ENCODE results near the gene PTPRN2.
A peak's percentile ranks its signal among the peaks of the same experiment; 100 is the strongest.
"Not testable (repeated sequence)": the region's sequence is repeated elsewhere in the genome, so short reads cannot be mapped to it uniquely, and the experiment has no call there.

PTPRN2 gene

GRCh38 chr7:157945401-157945800, 642.2 kb downstream of the PTPRN2 start:
- no peak for TF ChIP-seq POLR2A (IDR thresholded peaks at IDR 0.05; ENCODE audit: low read depth, low read length)
- FAIRE-seq = no peak

DNA sequence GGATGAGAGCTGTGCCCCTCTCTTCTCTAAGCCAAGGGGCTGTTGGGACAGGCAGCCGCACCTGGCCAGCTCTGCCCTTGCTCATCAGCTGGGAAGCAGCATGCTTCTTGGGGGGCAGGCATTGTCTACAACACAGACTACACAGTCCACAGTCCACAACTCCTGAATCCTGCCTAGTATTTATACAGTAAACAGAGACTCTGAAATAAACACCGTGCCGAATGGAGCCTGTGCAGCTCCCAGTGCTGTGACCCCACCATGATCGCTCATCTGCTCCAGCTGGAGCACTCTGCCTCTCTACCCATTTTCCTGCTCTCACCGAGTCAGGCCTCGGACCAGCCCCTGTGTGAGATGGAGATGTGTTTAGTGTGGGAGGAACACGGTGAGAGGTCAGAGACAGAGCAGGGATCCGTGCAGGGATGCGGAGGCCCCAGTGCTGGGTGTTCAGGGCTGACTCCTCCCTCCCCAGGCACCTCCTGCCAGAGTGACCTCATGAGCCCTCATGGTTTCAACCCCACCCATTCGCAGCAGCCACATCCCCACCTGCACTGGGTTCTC, 642.8 kb downstream of the PTPRN2 start:
- no peak for TF ChIP-seq POLR2A (IDR thresholded peaks at IDR 0.05; ENCODE audit: low read depth, low read length)
- FAIRE-seq (no peak), DNase-seq (ENCODE audit: insufficient read length, low spot score) (no peak)

More at GRCh38 chr7:157945401-157945800, 642.2 kb downstream of the PTPRN2 start:
- DNase-seq (ENCODE audit: insufficient read length, low spot score) = no peak

GRCh38 chr7:157944051-157944450, 643.6 kb downstream of the PTPRN2 start:
- TF ChIP-seq POLR2A (IDR thresholded peaks at IDR 0.05; ENCODE audit: low read depth, low read length) = no peak
- DNase-seq (ENCODE audit: insufficient read length, low spot score) = no peak
- no peak for FAIRE-seq

DNA sequence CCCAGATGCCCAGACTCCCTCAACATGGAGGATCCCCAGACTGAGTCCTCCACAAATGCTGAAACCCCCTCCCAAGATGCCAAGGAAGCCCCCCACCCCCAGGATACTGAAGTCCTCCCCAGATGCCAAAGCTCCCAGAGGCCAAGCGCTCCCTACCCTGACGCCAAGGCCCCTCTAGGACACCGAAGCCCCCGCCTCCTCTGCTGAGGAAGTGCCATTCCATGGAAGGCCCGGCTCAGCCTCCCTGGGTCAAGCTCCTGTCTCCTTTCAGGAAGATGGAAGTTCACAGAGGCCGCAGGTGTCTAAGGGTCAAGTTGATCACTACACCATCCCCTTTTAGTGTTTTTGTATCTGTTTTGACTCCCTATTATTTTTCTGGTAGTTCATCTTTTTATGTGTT, 644.1 kb downstream of the PTPRN2 start:
- DNase-seq (ENCODE audit: insufficient read length, low spot score) (no peak), FAIRE-seq (no peak)
- no peak for TF ChIP-seq POLR2A (IDR thresholded peaks at IDR 0.05; ENCODE audit: low read depth, low read length)

GRCh38 chr7:157941210-157941609, 646.4 kb downstream of the PTPRN2 start:
- TF ChIP-seq POLR2A (IDR thresholded peaks at IDR 0.05; ENCODE audit: low read depth, low read length) = no peak
- no peak for DNase-seq (ENCODE audit: insufficient read length, low spot score)

GRCh38 chr7:157940497-157940896, 647.1 kb downstream of the PTPRN2 start:
- TF ChIP-seq POLR2A (IDR thresholded peaks at IDR 0.05; ENCODE audit: low read depth, low read length) = no peak
- FAIRE-seq (no peak), DNase-seq (ENCODE audit: insufficient read length, low spot score) (no peak)

More at GRCh38 chr7:157941210-157941609, 646.4 kb downstream of the PTPRN2 start:
- no peak for FAIRE-seq

DNA sequence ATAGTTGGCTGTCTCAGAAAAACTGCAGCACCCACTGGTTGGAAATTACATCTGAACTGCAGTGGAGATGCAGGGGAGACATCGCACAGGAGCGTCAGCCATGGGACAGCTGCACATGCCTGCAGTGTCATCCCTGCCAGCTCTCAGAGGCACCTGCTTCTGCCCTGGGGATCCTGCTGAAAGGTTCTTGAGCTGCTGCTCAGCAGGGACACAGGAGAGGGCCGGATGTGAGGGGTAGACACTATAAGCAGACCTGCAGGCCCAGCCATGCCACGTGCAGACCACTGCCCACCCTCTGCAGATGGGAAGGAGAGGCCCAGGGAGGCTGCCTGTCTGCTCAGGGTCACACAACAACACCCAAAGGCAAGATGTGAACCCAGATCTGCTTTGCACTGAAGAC, 649.4 kb downstream of the PTPRN2 start:
- no peak for TF ChIP-seq POLR2A (IDR thresholded peaks at IDR 0.05; ENCODE audit: low read depth, low read length)
- FAIRE-seq = no peak
- no peak for DNase-seq (ENCODE audit: insufficient read length, low spot score)

DNA sequence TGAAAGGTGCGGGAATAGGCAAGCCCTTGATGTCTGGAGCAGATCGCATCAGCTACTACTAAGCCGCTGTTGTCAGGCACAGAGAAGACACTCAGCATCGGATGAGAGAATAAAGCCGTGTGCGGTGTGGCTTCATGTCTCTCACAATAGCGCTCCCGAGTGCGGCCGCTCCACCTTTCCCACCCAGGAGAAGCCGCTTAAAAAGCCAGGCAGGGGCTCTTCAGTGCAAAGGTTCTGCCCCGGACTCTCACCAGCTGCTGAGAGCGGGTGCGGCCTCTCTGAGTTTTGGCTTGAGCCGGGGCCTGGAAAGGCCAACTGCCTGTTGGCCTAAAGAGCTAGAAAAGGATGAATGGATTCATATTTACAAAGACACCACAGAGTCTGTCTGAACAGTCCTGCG, 650.2 kb downstream of the PTPRN2 start:
- DNase-seq (ENCODE audit: insufficient read length, low spot score) (no peak), FAIRE-seq (no peak)
- TF ChIP-seq POLR2A (IDR thresholded peaks at IDR 0.05; ENCODE audit: low read depth, low read length) = no peak

GRCh38 chr7:157936976-157937375, 650.6 kb downstream of the PTPRN2 start:
- TF ChIP-seq POLR2A (IDR thresholded peaks at IDR 0.05; ENCODE audit: low read depth, low read length) = no peak
- FAIRE-seq (no peak), DNase-seq (ENCODE audit: insufficient read length, low spot score) (no peak)

DNA sequence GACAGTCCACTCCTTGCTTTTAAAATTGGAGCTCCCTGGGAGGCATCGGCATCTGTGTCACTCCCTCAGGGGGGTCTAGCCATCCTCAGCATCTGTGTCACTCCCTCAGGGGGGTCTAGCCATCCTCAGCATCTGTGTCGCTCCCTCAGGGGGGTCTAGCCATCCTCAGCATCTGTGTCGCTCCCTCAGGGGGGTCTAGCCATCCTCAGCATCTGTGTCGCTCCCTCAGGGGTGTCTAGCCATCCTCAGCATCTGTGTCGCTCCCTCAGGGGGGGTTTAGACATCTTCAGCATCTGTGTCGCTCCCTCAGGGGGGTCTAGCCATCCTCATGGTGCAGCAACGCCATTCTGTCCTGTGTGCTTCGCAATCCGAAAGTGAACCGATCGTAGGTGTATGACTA, 651.9 kb downstream of the PTPRN2 start:
- FAIRE-seq = not testable (repeated sequence)

GRCh38 chr7:157933219-157934155, 654.1 kb downstream of the PTPRN2 start:
- DNase-seq (ENCODE audit: insufficient read length, low spot score) = peak; percentile 12
- not testable (repeated sequence) for FAIRE-seq

More for the DNA sequence above, 651.9 kb downstream of the PTPRN2 start:
- DNase-seq (ENCODE audit: insufficient read length, low spot score) = not testable (repeated sequence)

DNA sequence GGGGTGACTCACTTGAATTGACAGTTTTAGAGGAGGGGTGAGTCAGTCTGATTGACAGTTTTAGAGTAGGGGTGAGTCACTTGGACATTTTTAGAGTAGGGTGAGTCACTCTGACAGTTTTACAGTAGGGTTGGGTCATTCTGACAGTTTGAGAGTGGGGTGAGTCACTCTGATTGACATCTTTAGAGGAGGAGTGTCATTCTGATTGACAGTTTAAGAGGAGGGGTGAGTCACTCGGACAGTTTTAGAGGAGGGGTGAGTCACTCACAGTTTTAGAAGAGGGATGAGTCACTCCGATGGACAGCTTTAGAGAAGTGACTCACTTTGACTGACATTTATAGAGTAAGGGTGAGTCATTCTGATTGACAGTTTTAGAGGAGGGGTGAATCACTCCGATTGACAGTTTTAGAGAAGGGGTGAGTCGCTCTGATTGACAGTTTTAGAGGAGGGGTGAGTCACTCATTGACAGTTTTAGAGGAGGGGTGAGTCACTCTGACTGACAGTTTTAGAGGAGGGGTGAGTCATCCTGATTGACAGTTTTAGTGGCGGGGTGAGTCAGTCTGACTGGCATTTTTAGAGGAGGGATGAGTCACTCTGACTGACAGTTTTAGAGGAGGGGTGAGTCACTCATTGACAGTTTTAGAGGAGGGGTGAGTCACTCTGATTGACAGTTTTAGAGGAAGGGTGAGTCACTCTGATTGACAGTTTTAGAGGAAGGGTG, 655.0 kb downstream of the PTPRN2 start:
- no peak for TF ChIP-seq POLR2A (IDR thresholded peaks at IDR 0.05; ENCODE audit: low read depth, low read length)
- DNase-seq (ENCODE audit: insufficient read length, low spot score) = no peak
- no peak for FAIRE-seq

DNA sequence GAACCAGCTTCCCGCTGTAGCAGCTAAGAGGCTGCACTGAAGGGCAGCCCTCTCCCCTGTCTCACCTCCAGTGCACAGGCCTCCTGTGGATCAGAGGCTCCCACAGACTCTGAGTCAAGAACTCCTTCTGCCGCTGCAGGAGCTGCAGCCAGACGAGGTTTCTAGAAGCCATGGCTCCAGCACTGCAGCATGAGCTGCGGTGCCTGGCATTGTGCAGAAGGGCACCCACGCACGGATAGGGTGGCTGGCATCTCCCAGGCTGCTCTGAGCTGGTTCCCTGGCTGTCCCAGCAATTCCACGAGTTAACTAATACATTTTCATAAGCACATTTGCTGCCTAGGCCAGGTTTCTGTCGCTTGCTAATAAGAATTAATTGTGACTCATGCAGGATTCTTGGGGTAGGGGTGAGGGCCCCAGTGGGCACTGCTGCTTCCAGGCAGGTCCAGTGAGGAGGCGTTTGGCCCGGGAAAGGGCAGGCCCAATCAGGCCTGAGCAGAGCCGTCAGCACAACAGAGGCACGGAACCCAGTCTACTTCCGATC, 656.6 kb downstream of the PTPRN2 start:
- FAIRE-seq (no peak), DNase-seq (ENCODE audit: insufficient read length, low spot score) (no peak)
- no peak for TF ChIP-seq POLR2A (IDR thresholded peaks at IDR 0.05; ENCODE audit: low read depth, low read length)

GRCh38 chr7:157930441-157930840, 657.2 kb downstream of the PTPRN2 start:
- no peak for DNase-seq (ENCODE audit: insufficient read length, low spot score)
- no peak for TF ChIP-seq POLR2A (IDR thresholded peaks at IDR 0.05; ENCODE audit: low read depth, low read length)
- FAIRE-seq = no peak
